ENCODE data around the gene SPATA31E1.

SPATA31E1 gene

DNA sequence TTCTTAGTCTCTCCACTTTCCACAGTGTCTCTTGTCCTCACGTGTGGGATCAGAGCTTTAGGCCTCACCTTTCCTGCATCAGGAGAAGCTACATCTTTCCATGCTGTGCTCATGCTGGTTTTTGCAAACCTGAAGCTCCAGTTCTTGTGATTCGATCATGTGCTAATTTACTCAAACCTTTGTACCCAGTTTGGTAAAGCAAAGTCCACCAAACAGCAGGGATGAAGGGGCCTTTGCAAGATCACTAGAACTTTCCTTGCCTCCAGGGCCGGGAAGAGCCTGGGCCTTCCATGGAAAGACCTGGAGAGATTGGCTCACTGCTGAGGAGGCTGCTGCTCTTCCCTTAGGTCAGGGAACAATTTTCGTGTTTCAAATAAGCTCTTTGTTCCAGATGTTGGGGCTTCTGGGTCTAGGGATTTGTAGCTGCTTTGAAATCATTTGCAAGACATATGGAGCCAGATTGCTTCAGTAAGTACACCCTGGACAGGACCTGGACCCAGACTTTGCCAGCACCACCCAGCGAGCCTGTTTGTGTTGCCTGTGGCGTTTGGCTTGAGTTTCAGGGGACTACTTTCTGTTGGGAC is 18.7 kb upstream of the SPATA31E1 start:
- no peak for DNase-seq

DNA sequence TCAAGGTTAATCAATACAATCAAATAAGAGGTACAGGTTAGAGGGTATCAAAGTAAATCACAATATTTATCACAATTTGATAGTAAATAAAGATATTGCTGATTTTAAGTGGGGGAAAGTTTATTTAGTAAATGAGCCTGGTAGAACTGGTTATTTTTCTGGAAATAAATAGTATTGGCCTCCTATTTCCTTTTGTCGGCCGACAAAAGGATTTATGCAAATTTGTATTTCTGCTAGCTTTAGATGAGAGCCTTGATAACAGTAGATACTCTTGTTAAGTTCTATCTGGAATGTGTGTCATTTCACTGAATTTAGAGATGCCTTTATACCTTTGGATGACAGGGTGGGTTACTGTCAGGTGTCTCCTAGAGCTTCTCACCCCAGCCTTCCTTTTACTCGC is 17.8 kb upstream of the SPATA31E1 start:
- no peak for DNase-seq

DNA sequence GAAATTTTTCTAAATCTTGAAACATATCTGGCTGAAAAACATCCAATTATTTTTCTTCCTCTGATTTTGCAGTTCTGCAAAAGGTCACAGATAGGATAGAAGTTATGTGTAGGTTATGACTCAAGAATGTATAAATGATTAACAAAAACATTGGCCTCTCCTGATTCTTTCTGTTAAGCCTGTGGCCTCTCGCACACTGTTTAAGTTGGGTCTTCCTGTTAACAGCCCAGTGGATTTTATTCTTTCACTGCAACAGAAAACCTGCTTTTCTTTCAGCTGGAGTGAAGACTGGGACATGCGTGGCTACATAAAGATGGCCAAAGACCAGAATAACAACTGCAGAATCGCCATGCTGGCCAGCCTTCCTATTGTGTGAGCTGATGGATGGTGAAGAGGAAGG is 17.1 kb upstream of the SPATA31E1 start:
- DNase-seq: no peak

DNA sequence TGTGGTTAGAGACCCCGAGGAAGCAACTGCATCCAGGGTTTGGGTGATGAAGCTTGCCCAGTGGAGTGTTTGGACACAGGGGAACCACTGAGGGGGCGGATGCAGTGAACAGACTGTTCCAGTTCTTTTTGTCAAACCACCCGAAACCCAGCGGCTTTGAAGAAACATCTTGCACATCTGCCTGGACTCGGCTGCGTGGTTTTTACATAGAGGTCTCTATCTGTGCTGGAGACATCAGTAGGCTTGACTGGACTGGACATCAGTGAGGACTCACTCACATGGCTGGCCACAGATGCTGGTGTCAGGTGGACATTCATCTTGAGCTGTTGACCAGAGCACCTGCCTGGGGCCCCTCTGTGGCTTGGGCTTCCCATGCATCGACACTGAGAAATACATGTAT is 15.3 kb upstream of the SPATA31E1 start:
- DNase-seq: no peak

DNA sequence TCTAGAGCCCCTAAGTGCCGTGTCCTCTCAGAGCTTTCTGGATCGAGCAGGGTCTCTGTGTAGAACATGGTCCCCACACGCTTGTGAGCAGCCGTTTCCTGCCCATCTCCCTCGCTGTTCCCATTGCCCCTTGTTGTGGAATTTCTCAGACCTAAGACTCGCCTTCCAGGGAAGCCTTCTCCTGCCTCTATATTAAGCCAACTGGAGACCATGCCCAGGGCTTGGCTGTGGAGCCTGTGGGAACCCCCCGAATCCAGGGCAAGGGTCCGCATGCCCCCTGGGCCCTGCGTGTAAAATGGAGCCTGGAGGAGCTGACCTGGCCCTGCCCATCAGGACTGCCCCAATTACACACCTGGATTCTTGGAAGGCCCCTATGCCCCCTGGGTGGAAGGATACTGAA is 14.5 kb upstream of the SPATA31E1 start:
- no peak for DNase-seq

DNA sequence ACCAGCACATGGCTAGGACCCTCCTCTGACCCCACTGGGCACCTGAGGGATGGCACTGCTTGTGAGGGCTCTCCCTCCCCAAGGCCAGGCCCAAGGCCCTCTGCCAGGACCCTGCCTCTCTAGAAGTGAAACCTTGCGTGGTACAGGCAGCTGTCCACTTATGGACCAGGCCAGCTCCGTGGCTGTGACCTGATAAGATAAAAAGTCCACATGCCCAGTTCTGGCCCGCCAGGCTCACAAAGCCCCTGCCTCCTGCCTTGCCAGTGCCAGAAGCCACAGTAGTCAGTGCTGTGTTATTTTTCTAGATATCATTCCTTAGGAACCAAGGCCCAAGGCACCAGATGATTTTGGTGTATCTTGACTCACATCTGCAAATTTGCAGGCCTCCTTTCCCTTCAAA is 14.0 kb upstream of the SPATA31E1 start:
- no peak for DNase-seq

DNA sequence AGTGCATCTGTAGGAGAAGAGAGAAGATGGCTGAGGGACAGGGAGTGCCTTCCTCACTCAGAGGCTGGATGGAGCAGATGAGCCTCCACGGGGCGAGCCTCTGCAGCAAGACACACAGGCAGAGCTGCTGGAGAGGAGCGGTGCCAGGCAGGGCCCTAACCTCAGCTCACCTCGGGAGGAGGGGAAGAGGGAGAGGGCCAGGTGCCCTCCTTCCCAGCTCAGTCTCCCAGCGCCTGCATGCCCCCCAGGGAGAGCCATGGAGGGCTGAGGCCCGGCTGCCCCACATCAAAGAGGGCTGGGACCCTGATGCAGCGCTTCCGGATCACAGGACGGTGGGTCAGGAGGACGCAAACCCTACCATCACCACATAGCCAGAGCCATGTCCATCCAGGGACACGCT is 13.6 kb upstream of the SPATA31E1 start:
- DNase-seq: no peak

DNA sequence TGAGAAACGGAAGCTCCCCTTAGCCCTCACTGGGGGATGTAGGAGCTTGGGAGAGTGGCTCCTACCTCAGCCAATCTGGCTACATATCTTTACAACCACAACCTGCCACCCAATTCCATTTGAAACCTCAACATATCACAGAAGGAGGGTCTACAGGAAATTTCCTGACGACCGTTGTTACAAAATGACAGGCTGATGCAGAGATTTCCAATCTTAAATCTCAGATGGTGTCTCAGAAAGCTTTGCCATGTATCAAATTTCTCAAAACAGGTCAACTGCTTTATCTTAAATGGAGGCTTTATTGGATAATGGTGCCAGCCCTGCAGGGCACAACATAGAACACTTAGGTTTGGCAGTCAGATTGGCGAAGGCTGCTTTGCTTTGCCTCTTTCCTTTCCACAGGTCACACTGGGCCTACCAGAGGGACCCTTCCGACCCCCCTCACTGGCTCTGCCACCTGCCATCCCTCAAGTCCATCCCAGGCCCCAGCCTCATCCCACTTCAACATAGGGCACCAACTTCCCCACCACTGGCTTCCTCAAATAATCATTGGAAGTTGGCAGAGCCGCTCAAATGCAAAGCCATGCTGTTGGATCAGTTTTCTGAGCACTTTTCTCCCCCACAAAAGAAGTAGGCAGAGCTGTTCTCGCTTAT is 11.1 kb upstream of the SPATA31E1 start:
- no peak for DNase-seq

DNA sequence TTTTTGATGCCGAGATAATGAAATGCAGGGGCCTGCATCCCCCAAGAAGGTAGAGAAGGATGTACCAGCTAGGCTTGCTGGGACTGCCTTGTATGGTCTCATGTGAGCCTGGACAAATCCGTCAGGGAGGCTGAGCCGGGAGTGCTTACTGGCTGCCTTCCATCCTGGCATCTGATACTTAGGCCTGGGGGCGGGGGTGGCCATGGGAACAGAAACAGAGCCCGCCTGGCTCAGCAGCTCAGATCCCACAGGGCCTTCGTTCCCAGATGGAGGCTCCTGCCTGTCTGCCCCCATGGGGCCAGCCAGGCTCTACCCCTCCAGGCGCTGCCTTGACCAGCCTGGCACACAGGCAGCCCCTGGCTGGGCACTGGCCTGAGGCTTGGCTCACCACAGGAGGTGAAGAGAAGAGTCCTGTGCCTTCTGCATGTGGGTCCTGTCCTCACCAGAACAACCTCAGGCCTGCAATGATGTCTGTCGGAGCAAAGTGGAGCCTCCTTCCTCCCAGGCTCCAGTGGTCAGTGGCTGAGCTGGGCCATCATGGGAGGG is 10.5 kb upstream of the SPATA31E1 start:
- no peak for DNase-seq

DNA sequence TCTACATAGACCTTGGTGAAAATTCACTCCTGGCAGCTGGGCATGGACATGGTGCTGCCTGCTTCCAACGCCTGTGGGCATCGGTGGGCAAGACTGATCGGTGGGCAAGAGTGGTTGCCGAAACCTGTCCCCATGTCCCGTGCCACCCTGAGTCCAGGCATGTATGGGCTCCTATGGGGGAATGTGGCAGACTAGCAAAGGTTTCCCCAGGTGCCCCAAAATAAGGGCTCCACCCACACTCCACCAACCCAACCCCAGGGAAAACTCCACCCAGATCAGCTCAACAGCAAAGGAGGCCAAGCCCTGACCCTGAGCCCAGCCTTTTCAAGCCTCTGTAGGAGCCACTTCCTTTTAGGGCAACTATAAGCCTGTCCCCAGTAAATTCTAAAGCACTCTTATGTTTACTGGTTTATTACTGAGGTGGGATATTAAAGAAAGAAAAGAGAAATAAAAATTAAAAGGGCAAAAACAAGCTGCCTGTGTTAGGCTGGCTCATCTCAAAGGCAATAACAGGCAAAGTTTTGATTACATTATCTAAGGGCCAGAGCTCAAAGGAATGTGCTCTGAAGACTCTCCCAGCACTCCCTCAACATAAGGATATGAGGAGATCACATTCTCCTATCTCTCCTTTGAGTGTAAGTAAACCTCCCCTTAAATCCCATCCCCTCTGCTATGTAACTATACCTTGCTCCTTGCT is 8.9 kb upstream of the SPATA31E1 start:
- no peak for DNase-seq

DNA sequence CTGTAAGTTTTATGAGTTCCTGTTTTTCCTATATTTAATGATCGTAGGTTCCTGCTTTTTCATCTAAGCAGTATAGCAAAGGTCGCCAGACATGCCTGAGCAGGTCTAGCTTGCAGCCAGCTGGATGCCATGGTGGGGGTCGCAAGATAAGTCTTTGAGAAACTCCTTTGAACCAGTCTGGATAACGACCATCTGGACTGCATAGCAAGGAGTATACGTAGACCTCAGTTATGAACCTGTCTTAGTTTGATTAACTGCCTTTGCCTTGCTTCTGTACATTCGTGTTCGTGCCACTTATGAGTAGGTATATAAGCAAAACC is 8.4 kb upstream of the SPATA31E1 start:
- no peak for DNase-seq

DNA sequence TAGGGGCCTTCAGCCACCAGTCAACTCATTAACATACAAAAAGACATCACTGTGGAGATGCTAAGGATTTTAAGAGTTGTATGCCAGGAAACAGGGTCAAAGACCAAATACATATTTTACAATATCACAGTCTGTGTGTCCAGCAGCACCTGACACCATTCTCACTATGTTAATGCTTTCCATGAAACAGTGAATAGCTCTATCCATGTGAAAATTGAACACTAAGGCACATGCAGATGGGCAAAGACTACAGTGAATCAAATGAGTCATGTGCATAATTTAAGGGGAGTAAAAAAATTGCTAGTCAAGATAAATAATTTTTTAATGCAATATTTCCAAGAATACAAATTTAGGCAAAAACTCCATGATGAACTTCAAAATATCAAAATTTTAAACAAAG is 7.6 kb upstream of the SPATA31E1 start:
- no peak for DNase-seq

DNA sequence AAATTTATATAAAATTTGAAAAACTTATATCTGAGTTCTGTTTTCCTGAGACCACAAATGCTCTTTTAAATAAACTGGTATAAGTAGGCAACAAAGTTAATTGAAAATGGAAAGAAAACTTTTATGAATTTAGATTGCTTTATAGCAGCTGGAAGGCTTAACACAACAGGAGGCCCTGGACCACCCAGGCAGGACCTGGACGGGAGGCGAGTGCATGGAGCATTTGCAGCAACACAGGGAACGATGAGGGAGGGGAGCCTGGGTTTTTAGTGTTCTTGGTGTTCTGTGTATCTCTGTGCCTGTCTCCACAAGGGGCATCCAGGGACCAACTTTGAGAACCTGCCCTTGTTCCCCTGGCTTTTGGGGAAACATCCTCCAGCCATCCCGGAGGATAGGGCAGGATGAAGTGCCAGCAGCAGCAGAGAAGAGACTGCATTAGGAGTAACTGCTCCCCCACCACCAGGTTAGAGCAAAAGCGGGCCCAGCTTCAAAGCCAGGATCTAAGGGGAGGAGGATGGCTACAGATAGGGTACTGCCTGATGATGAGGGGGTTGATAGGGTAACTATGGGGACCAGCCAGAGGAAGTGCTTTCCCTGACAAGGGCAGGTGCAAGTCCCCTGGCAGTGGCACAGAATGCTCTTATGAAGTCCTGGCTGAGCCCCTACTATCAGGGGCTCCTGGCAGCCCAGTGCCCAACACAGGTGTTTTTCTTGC is 6.7 kb upstream of the SPATA31E1 start:
- DNase-seq: no peak

DNA sequence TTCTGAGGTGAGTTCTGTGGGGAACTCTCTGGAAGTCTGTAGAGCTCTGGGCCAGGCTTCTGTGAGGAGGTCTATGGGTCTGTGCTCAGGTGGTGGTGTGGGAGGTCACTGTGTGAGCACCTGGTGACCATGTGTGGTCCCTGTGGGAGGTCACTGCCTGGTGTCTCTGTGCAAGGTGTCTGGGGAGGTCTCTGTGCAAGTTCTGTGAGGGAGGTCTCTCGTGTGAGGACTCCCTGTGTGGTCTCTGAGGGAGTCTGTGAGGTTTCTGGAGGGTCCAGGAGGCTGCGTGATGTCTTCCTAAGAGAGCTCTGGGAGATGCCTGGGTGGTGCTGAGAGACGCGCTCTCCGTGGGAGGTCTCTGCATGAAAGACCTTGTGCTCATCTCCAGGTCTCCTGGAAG is 6.0 kb upstream of the SPATA31E1 start:
- no peak for DNase-seq

DNA sequence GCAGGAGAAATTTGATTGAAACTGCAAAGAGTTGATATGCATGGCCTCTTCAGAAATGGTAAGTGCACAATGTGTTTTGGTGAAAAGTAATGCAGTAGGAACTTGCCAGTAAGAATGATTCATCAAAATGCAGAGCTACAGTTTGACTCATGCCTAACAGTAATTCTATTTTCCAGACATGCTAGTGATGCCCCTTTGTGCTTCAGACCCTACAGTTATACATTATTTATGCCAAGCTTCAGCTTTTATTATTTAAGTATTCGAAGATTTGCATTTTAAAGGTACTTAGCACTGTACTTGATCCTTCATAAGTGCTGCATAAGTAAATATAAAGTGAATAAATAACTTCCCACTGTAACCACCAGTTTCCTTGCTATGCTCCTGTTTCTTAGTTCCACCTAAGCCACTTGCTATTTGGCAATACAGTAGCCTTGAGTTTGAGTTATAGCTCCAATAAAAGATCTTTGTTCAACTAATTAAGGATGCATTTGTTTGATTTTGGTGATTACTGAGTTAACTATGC is 3.6 kb upstream of the SPATA31E1 start:
- DNase-seq: no peak

DNA sequence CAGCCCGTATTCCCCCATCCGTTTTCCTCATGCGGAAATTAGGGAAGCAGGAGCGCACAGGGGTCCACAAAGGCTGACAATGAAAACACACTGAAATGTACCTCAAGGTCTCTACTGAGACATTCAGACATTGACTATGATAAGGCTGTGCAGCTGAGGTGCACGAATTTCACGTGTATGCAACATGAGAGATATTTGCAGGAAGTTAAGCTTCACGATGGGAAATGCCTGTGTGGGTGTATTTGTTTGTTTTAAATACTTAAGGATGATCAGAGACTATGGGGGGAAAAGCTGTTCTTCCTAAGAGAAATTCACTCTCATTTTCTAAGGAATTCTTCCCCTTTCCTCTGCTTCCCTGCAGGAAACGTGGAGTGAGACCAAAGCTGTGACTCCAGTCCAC is 2.6 kb upstream of the SPATA31E1 start:
- no peak for DNase-seq

DNA sequence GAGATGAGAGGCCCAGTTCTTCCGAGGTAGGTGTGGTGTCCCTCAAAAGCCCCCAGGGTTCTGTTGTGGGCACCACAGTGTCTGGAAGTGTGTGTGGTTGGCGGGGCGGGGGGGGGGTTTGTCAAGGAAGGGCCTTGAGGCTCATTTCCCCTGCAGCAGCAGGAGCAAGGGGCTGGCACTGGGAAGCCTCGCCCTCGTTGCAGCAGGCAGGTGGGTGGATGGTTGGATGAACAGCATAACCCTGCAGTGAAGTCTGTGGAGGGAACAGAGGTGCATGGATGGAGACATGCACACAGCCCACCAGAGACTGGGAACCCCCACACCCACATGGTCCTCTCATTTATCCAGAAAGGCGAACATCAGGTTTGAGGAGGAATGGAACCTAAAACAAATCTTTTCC is 2.0 kb upstream of the SPATA31E1 start:
- no peak for DNase-seq

DNA sequence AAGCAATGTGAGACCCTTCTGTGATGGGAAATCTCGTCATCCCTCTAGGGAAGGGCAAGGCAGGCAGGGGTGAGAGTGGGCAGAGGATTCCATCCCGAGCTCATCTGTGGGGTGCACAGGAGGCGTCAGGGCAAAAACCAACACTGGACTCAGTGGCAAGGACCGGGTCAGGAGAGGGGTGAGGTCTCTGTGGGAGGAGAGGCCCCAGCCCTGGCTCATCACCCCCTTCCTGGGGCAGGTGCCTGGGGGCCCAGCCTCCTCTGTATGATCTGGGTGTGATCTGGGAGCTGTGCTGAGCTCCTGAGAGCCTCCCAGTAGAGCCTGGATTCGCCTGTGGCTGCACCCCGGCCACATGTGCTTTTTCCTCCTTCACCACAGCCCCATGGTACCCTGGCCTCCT is 597 bp downstream of the SPATA31E1 start:
- DNase-seq: no peak

DNA sequence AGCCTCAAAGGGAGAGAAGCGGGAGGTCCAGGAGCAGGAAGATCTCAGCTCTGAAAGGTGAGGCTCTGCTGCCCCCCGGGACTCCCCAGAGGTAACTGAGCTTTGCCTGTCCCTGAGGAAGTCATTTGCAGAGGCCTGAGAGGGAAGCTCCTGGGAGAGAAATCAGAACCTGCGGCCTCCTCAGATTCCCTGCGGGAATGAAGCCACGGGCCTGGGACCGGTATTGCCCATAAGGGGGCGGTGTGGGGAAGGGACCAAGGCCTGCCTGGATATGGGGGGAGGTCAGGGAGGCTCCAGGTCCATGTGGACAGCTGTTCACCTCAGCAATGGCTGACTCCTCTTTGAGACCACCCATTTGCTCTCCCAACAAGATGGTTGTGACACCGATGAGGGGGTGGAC is 1.3 kb downstream of the SPATA31E1 start:
- no peak for DNase-seq

DNA sequence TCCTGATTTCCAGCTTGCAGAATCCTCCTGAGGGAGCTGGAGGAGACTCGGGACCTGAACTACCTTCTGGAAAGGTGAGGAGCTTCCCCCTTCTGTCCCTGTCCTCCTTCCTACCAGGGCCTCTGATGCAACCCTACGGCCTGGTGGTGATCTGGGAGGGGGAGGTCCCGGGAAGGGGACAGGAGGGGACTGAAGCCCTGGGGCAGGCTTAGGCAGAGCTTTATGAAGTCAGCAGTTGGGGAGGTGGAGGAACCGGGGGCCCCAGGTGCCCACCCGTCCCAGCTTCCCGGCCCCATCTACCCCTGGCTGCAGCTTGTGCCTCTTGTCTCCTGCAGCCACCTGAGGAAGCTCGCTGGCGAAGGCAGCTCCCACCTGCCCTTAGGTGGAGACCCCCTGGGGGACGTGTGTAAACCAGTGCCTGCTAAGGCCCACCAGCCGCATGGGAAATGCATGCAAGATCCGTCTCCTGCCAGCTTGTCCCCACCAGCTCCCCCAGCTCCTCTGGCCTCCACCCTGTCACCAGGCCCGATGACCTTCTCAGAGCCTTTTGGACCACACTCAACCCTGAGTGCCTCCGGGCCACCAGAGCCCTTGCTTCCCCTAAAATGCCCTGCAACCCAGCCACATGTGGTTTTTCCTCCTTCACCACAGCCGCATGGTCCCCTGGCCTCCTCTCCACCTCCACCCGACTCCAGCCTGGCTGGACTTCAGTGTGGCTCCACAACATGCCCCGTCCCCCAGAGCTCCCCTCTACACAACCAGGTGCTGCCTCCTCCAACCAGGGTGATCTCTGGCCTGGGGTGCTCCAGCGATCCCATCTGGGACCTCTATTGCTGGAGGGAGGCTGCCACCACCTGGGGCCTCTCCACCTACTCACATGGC is 2.1 kb downstream of the SPATA31E1 start:
- no peak for DNase-seq

DNA sequence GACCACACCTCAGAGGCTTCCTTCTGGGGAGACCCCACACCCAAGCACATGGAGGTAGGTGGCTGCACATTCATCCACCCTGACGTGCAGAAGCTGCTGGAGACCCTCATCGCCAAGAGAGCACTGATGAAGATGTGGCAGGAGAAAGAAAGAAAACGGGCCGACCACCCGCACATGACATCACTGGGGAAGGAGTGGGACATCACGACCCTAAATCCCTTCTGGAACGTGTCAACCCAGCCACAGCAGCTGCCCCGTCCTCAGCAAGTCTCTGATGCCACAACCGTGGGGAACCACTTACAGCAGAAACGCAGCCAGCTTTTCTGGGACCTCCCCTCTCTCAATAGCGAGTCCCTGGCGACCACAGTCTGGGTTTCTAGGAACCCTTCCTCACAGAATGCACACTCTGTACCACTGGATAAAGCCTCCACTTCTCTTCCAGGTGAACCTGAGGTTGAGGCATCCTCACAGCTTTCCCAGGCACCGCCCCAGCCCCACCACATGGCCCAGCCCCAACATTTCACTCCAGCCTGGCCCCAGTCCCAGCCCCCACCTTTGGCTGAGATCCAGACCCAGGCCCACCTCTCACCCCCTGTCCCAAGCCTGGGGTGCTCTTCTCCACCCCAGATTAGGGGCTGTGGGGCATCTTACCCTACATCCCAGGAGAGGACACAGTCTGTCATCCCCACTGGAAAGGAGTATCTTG is 3.0 kb downstream of the SPATA31E1 start:
- DNase-seq: no peak
